HCT116 (cell line): ENCODE results near the gene CD8B2. TPM values are rescaled to one million over a fixed set of nuclear protein-coding genes. Genes with fewer than 3 reads are reported as not detected.

Experiments
- ATAC-seq: fragments of 200-7000 bp; cut with Tn5 transposase; 2 replicates; pipeline ENCODE4 v1.9.1; 2020; ENCODE audit warnings: mild to moderate bottlenecking, moderate library complexity
- BruUV-seq: library from RNA; stranded (reverse); fragments of 400-500 nt; replicated peaks from 2 replicates; lab custom pipeline; 2021; lab: Mats Ljungman, UMichigan
- CTCF ChIA-PET: fragments of 300-600 bp; sonication (Branson Sonifier 250); formaldehyde crosslinking; loops from one replicate; lab custom pipeline; 2021; ENCODE audit warnings: antibody characterized with exemption; lab: Charles Lee
- POLR2A ChIA-PET: fragments of 300-600, 350-600 bp; sonication (Branson Sonifier 250); formaldehyde crosslinking; loops from one replicate; lab custom pipeline; 2021; ENCODE audit warnings: antibody characterized with exemption; lab: Charles Lee
- RAD21 ChIA-PET, 2 experiments: fragments of 300-600 bp; sonication (Branson Sonifier 250); formaldehyde crosslinking; loops; one replicate each; lab custom pipeline; 2023; ENCODE audit warnings: low total read pairs in 2 of 2; ENCODE audit not compliant: uncharacterized antibody in 2 of 2, unreplicated experiment in 2 of 2, low non-redundant PET in 1 of 2; lab: Charles Lee
- DNase-seq: peaks from one replicate; pipeline ENCODE4 v3.0.0-alpha.2; 2010; ENCODE audit warnings: low read depth, low spot score
- H2AFZ ChIP-seq: fragments of 200-600 bp; shearing (Covaris generic), sonication (generic); 2 replicates; pipeline ENCODE4 v1.6.1; 2017; ENCODE audit warnings: low read depth, mixed run types, mixed read lengths, antibody characterized with exemption, low read length; ENCODE audit not compliant: poor library complexity, severe bottlenecking
- H3K27ac ChIP-seq: 2 replicates; pipeline ENCODE4 v1.5.1; 2012; ENCODE audit warnings: low read depth, low read length
- H3K27me3 ChIP-seq: fragments of 200-600 bp; sonication (generic); 2 replicates; pipeline ENCODE4 v1.6.1; 2016; ENCODE audit warnings: mixed run types, low read length, mixed read lengths; ENCODE audit not compliant: insufficient read depth
- H3K36me3 ChIP-seq, 2 experiments: fragments of 200-500 bp in 1 of 2; fragments of 200-600 bp in 1 of 2; sonication (Bioruptor generic) in 1 of 2; sonication (generic) in 1 of 2; 2 replicates each; pipeline versions ENCODE4 v1.5.1 to v1.6.1; 2014 to 2016; ENCODE audit warnings: low read length in 2 of 2, inconsistent platforms in 1 of 2, mixed read lengths in 1 of 2, mixed run types in 1 of 2; ENCODE audit not compliant: insufficient read depth in 2 of 2, control insufficient read depth in 1 of 2
- H3K4me1 ChIP-seq, 2 experiments: fragments of 200-600 bp in 1 of 2; sonication (generic) in 1 of 2; 2 replicates each; pipeline versions ENCODE4 v1.5.1 to v1.6.1; 2012 to 2017; ENCODE audit warnings: low read length in 2 of 2, inconsistent platforms in 1 of 2, mild to moderate bottlenecking in 1 of 2, mixed read lengths in 1 of 2, mixed run types in 1 of 2, moderate library complexity in 1 of 2; ENCODE audit not compliant: insufficient read depth in 2 of 2, control insufficient read depth in 1 of 2
- H3K4me2 ChIP-seq: fragments of 200-600 bp; sonication (generic); 2 replicates; pipeline ENCODE4 v1.6.1; 2017; ENCODE audit warnings: mixed run types, low read length, mixed read lengths
- H3K4me3 ChIP-seq, 2 experiments: fragments of 200-600 bp in 1 of 2; sonication (generic) in 1 of 2; replicated peaks in 1 of 2; 2 replicates each; pipeline ENCODE4 v1.5.1; 2011 to 2016; ENCODE audit warnings: low read length in 2 of 2, control low read depth in 1 of 2, low read depth in 1 of 2, mild to moderate bottlenecking in 1 of 2, mixed read lengths in 1 of 2, mixed run types in 1 of 2
- H3K79me2 ChIP-seq: fragments of 200-600 bp; sonication (generic); 2 replicates; pipeline ENCODE4 v1.6.1; 2017; ENCODE audit warnings: mild to moderate bottlenecking, mixed run types, low read length, moderate library complexity, mixed read lengths; ENCODE audit not compliant: insufficient read depth
- H3K9ac ChIP-seq: fragments of 200-600 bp; sonication (generic); 2 replicates; pipeline ENCODE4 v1.6.1; 2016; ENCODE audit warnings: low read length, mixed read lengths
- H3K9me2 ChIP-seq: fragments of 200-600 bp; sonication (generic), shearing (Covaris generic); 2 replicates; pipeline ENCODE4 v1.6.1; 2017; ENCODE audit warnings: mixed run types, mild to moderate bottlenecking, moderate library complexity; ENCODE audit not compliant: insufficient read depth
- H3K9me3 ChIP-seq, 2 experiments: fragments of 200-500 bp in 1 of 2; fragments of 200-600 bp in 1 of 2; sonication (Bioruptor generic) in 1 of 2; sonication (generic) in 1 of 2; 2 replicates each; pipeline ENCODE4 v1.6.1; 2014 to 2017; ENCODE audit warnings: low read length in 2 of 2, mixed read lengths in 2 of 2, inconsistent platforms in 1 of 2, low read depth in 1 of 2, mild to moderate bottlenecking in 1 of 2, mixed run types in 1 of 2, moderate library complexity in 1 of 2; ENCODE audit not compliant: control insufficient read depth in 1 of 2, insufficient read depth in 1 of 2
- H4K20me1 ChIP-seq: fragments of 200-600 bp; sonication (generic), shearing (Covaris generic); 2 replicates; pipeline ENCODE4 v1.6.1; 2017; ENCODE audit warnings: mixed run types, mild to moderate bottlenecking, moderate library complexity; ENCODE audit not compliant: insufficient read depth
- CEBPB ChIP-seq: IDR thresholded peaks from 2 replicates; pipeline ENCODE4 v1.6.1; 2012; ENCODE audit warnings: low read depth
- CTCF ChIP-seq, 3 experiments: fragments of 200-600 bp in 1 of 3; sonication (generic) in 1 of 3; IDR thresholded peaks in 2 of 3; conservative IDR thresholded peaks in 1 of 3; 2 replicates each; pipeline ENCODE4 v1.5.1; 2012 to 2017; ENCODE audit warnings: low read depth in 2 of 3, low read length in 2 of 3, antibody characterized with exemption in 1 of 3, borderline replicate concordance in 1 of 3, control low read depth in 1 of 3, mild to moderate bottlenecking in 1 of 3, mixed read lengths in 1 of 3, mixed run types in 1 of 3, moderate library complexity in 1 of 3; ENCODE audit not compliant: insufficient read depth in 1 of 3
- EGR1 ChIP-seq: IDR thresholded peaks from 2 replicates; pipeline ENCODE4 v1.6.1; 2012; ENCODE audit warnings: low read depth
- ELF1 ChIP-seq: IDR thresholded peaks from 2 replicates; pipeline ENCODE4 v1.6.1; 2012; ENCODE audit warnings: low read depth, borderline replicate concordance
- EZH2 ChIP-seq: fragments of 200-600 bp; sonication (generic); IDR thresholded peaks from 2 replicates; pipeline ENCODE4 v1.6.1; 2017; ENCODE audit warnings: antibody characterized with exemption, mixed run types
- JUND ChIP-seq: IDR thresholded peaks from 2 replicates; pipeline ENCODE4 v1.6.1; 2012
- POLR2AphosphoS5 ChIP-seq: IDR thresholded peaks from 2 replicates; pipeline ENCODE4 v1.6.1; 2011; ENCODE audit warnings: mild to moderate bottlenecking, low read depth, low read length, moderate library complexity
- SIN3A ChIP-seq: IDR thresholded peaks from 2 replicates; pipeline ENCODE4 v1.6.1; 2012; ENCODE audit warnings: low read depth
- SP1 ChIP-seq: IDR thresholded peaks from 2 replicates; pipeline ENCODE4 v1.6.1; 2012; ENCODE audit warnings: low read depth
- TCF7L2 ChIP-seq: IDR thresholded peaks from 2 replicates; pipeline ENCODE4 v1.7.0; 2011; ENCODE audit warnings: borderline replicate concordance, inconsistent platforms; ENCODE audit not compliant: insufficient read depth, insufficient read length; ENCODE audit errors: extremely low read depth
- YY1 ChIP-seq: IDR thresholded peaks from 2 replicates; pipeline ENCODE4 v1.6.1; 2011; ENCODE audit warnings: low read length, low read depth, moderate library complexity, mild to moderate bottlenecking; ENCODE audit not compliant: insufficient replicate concordance; ENCODE audit errors: extremely low read depth
- ZFX ChIP-seq: fragments of 450-650 bp; IDR thresholded peaks from 2 replicates; pipeline ENCODE4 v1.6.1; 2017
- ZNF274 ChIP-seq: fragments of 200-500 bp; sonication (Bioruptor generic); IDR thresholded peaks from 2 replicates; pipeline ENCODE4 v1.6.1; 2014; ENCODE audit warnings: mild to moderate bottlenecking, low read depth, low read length, inconsistent platforms
- intact Hi-C: fragments of 100-400 bp; cut with micrococcal nuclease; formaldehyde crosslinking; loops from 2 replicates; pipeline ENCODE4 v1.10.0; 2022
- total RNA-seq: library from RNA; stranded (reverse); gene quantifications from one replicate; pipeline ENCODE4 v1.2.1, GENCODE V29; 2021; ENCODE audit not compliant: unreplicated experiment
- TF ChIP-seq, protein P1 (sequence below): IDR thresholded peaks from 2 replicates; pipeline ENCODE4 v1.6.1; 2012; ENCODE audit warnings: low read depth
- TF ChIP-seq, protein P2 (sequence below): IDR thresholded peaks from 2 replicates; pipeline ENCODE4 v1.6.1; 2012

CD8B2 gene
- total RNA-seq, 1 experiment from 2014 or later, result not detected

DNA sequence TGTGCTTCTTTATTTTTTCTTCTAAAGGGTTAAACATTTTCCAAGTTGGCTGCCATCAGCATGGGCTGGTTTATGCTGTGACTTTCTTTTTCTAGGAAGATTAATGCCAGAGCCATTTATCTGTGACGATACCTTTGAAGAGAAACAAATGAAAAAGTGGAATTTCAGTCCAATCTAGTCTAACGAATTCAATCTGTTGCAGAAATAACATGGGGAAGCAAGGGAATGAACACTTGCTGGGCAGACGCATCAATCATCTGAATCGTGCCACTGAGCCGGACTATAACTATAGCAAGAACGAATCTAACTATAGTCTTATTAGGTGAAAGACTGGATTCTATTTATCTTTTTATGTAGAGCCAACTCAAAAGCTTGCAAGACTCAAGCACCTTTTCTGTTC, 66.2 kb downstream of the CD8B2 start:
- Histone ChIP-seq H2AFZ (no peak overlapping the region), H3K27ac (no peak overlapping the region), H3K9me2 (no peaks in the 10 kb centered on the region)
- DNase-seq, result no peak
- BruUV-seq, result no TSS peak
- TF ChIP-seq TCF7L2, result no peak
- TF ChIP-seq CEBPB, result no peak
- no peak for TF ChIP-seq ZFX
- TF ChIP-seq POLR2AphosphoS5, result no peak
- no peak for TF ChIP-seq ZNF274
- no peak for TF ChIP-seq ELF1
- TF ChIP-seq YY1, result no peak
- TF ChIP-seq, protein P1, sequence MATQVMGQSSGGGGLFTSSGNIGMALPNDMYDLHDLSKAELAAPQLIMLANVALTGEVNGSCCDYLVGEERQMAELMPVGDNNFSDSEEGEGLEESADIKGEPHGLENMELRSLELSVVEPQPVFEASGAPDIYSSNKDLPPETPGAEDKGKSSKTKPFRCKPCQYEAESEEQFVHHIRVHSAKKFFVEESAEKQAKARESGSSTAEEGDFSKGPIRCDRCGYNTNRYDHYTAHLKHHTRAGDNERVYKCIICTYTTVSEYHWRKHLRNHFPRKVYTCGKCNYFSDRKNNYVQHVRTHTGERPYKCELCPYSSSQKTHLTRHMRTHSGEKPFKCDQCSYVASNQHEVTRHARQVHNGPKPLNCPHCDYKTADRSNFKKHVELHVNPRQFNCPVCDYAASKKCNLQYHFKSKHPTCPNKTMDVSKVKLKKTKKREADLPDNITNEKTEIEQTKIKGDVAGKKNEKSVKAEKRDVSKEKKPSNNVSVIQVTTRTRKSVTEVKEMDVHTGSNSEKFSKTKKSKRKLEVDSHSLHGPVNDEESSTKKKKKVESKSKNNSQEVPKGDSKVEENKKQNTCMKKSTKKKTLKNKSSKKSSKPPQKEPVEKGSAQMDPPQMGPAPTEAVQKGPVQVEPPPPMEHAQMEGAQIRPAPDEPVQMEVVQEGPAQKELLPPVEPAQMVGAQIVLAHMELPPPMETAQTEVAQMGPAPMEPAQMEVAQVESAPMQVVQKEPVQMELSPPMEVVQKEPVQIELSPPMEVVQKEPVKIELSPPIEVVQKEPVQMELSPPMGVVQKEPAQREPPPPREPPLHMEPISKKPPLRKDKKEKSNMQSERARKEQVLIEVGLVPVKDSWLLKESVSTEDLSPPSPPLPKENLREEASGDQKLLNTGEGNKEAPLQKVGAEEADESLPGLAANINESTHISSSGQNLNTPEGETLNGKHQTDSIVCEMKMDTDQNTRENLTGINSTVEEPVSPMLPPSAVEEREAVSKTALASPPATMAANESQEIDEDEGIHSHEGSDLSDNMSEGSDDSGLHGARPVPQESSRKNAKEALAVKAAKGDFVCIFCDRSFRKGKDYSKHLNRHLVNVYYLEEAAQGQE, result no peak
- TF ChIP-seq, protein P2, sequence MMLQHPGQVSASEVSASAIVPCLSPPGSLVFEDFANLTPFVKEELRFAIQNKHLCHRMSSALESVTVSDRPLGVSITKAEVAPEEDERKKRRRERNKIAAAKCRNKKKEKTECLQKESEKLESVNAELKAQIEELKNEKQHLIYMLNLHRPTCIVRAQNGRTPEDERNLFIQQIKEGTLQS, result no peak
- TF ChIP-seq SP1, result no peak
- no peak for TF ChIP-seq EZH2
- TF ChIP-seq JUND, result no peak
- TF ChIP-seq EGR1, result no peak
- TF ChIP-seq CTCF (IDR thresholded peaks at IDR 0.05 in 2 of 3, conservative IDR thresholded peaks at IDR 0.05 in 1 of 3; ENCODE audit: borderline replicate concordance in 1 of 3, insufficient read depth in 1 of 3, low read depth in 2 of 3, low read length in 2 of 3), result no peak
- no peak for TF ChIP-seq SIN3A
- TF ChIP-seq, all 23 proteins: peak for 0
- Histone ChIP-seq H4K20me1 (no peaks in the 10 kb centered on the region), H3K27me3 (no peaks in the 10 kb centered on the region), H3K79me2 (no peaks in the 10 kb centered on the region), H3K36me3 (no peaks in the 10 kb centered on the region), H3K9me3 (no peaks in the 10 kb centered on the region), H3K4me1 (no peaks in the 10 kb centered on the region), H3K4me2 (no peak overlapping the region), H3K9ac (no peak overlapping the region), H3K4me3 (no peak overlapping the region)
- POLR2A ChIA-PET, result no interaction called here
- CTCF ChIA-PET, result interaction anchor here (1.5 kb wide), 1 partner anchor 10 kb away, joined by 7 read pairs; no protein-coding TSS in a partner anchor
- RAD21 ChIA-PET, result no interaction called here
- no peak for ATAC-seq
- intact Hi-C loops, result no loop called here
